Activated B cell treated with CpG ODN at 0.5 μM for 24 hours (primary cell): ENCODE data around the gene RDH12. TPM values are rescaled to one million over a fixed set of nuclear protein-coding genes. Genes with fewer than 3 reads are reported as not detected.

Source experiments
- ATAC-seq: fragments of 200-7000 bp; cut with Tn5 transposase; one replicate; pipeline ENCODE4 v1.10.0; 2021; ENCODE audit warnings: low read depth, mild to moderate bottlenecking, moderate library complexity
- CTCF ChIA-PET: fragments of 350-600 bp; sonication (Branson Sonifier 250); formaldehyde crosslinking; loops from one replicate; lab custom pipeline; 2021; ENCODE audit warnings: antibody characterized with exemption; lab: Charles Lee
- POLR2A ChIA-PET: fragments of 350-600 bp; sonication (Branson Sonifier 250); formaldehyde crosslinking; loops from one replicate; lab custom pipeline; 2021; ENCODE audit warnings: antibody characterized with exemption; lab: Charles Lee
- DNase-seq: peaks from one replicate; pipeline ENCODE4 v3.0.0; 2022
- H3K27ac Mint-ChIP-seq: one replicate; pipeline ENCODE4 v1.8.0; 2020; ENCODE audit warnings: mixed read lengths
- H3K27me3 Mint-ChIP-seq: one replicate; pipeline ENCODE4 v1.8.0; 2021; ENCODE audit warnings: mixed read lengths
- H3K36me3 Mint-ChIP-seq: one replicate; pipeline ENCODE4 v1.8.0; 2021; ENCODE audit warnings: low read depth, mixed read lengths
- H3K4me1 Mint-ChIP-seq: one replicate; pipeline ENCODE4 v1.8.0; 2021; ENCODE audit warnings: mixed read lengths
- H3K4me3 Mint-ChIP-seq: one replicate; pipeline ENCODE4 v1.8.0; 2020; ENCODE audit warnings: mild to moderate bottlenecking, mixed read lengths
- H3K9me3 Mint-ChIP-seq: one replicate; pipeline ENCODE4 v1.8.0; 2020; ENCODE audit warnings: mixed read lengths
- intact Hi-C: fragments of 100-400 bp; cut with micrococcal nuclease; formaldehyde crosslinking; loops from one replicate; pipeline ENCODE4 v1.15.1; 2024
- total RNA-seq: library from RNA; stranded (reverse); gene quantifications from 2 replicates; pipeline ENCODE4 v1.2.3, GENCODE V29; 2022
- TF ChIP-seq, protein P1 (sequence below): fragments of 200-600 bp; IDR thresholded peaks from one replicate; pipeline ENCODE4 v1.8.0; 2022; ENCODE audit warnings: antibody characterized with exemption, mild to moderate bottlenecking

Gene RDH12
- total RNA-seq, 1 donor from 2014 or later, result not detected

DNA sequence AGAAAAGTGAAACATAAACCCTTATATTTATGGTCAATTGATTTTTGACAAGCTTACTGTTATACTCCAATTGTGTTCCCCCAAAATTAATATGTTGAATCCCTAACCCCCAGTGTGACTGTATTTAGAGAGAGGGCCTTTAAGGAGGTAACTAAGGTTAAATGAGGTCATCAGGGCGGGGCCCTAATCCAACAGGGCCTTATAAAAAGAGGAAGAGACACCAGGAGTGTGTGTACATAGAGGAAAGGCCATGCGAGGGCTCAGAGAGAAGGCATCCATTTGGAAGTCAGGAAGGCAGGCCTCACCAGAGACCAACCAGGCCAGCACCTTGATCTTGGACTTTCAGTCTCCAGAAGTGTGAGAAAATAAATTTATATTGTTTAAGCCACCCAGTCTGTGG is 20.7 kb upstream of the RDH12 start:
- Mint-ChIP-seq H3K4me1 (peaks cover 9% of the 10 kb centered on the region), H3K4me3 (no peak overlapping the region), H3K9me3 (no peaks in the 10 kb centered on the region), H3K27ac (no peak overlapping the region), H3K36me3 (peaks cover 68% of the 10 kb centered on the region), H3K27me3 (no peaks in the 10 kb centered on the region)
- CTCF ChIA-PET, result no interaction called here
- TF ChIP-seq, protein P1, sequence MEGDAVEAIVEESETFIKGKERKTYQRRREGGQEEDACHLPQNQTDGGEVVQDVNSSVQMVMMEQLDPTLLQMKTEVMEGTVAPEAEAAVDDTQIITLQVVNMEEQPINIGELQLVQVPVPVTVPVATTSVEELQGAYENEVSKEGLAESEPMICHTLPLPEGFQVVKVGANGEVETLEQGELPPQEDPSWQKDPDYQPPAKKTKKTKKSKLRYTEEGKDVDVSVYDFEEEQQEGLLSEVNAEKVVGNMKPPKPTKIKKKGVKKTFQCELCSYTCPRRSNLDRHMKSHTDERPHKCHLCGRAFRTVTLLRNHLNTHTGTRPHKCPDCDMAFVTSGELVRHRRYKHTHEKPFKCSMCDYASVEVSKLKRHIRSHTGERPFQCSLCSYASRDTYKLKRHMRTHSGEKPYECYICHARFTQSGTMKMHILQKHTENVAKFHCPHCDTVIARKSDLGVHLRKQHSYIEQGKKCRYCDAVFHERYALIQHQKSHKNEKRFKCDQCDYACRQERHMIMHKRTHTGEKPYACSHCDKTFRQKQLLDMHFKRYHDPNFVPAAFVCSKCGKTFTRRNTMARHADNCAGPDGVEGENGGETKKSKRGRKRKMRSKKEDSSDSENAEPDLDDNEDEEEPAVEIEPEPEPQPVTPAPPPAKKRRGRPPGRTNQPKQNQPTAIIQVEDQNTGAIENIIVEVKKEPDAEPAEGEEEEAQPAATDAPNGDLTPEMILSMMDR, result no peak
- POLR2A ChIA-PET, result interaction anchor here (0.8 kb wide), 1 partner anchor 13 kb away, joined by 3 read pairs; no protein-coding TSS in a partner anchor
- DNase-seq (no peak), ATAC-seq (no peak)
- intact Hi-C loops, result no loop called here

DNA sequence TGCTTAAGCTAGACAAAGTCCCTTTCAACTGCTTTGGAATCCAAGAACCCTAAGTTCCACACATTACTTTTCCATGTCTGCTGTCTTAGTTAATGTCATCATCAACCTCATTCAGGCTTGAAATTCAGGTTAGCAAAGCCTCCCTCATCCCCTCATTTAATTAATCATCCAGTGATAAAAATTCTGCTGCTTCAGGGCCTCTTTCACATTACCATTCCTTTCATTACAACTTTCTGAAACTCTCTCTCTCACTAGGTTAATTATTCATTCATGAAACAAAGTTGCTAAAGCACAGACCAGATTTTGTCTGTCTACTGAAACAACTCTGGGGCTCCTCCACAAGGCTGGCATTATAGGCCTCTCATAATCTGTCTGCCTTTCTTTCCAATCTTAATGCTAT is 17.8 kb upstream of the RDH12 start:
- Mint-ChIP-seq H3K27me3 (no peaks in the 10 kb centered on the region), H3K36me3 (peaks cover 78% of the 10 kb centered on the region), H3K4me1 (peaks cover 9% of the 10 kb centered on the region), H3K9me3 (no peaks in the 10 kb centered on the region), H3K4me3 (no peak overlapping the region), H3K27ac (no peak overlapping the region)
- POLR2A ChIA-PET, result no interaction called here
- ATAC-seq (no peak), DNase-seq (no peak)
- CTCF ChIA-PET, result no interaction called here
- intact Hi-C loops, result no loop called here
- TF ChIP-seq, protein P1, result no peak

- peaks cover 73% of the 10 kb centered on the region for H3K36me3 Mint-ChIP-seq
- intact Hi-C loops, result no loop called here
Measured at GRCh38 chr14:67690011-67690410, 11.7 kb upstream of the RDH12 start.

GRCh38 chr14:67694791-67695393 is 6.8 kb upstream of the RDH12 start:
- ChIA-PET CTCF (interaction anchor here (0.9 to 1.3 kb wide), 2 partner anchors 9 to 28 kb away, joined by 3 to 10 read pairs; no protein-coding TSS in a partner anchor), POLR2A (interaction anchor here (1.0 to 2.5 kb wide), 5 partner anchors 18 to 1703 kb away, joined by 3 to 21 read pairs (median 5); partner anchors contain the start of genes ATP6V1D, EIF2S1, ERH and PIGH)
- TF ChIP-seq, protein P1, result no peak
- DNase-seq, result peak; percentile 41
- peaks cover 29% of the 10 kb centered on the region for H3K36me3 Mint-ChIP-seq
- no peaks in the 10 kb centered on the region for H3K27me3 Mint-ChIP-seq
- H3K4me3 Mint-ChIP-seq, result peak overlapping the region; percentile 89
- intact Hi-C loops, result loop anchor here (1.0 kb wide), 7 partner anchors 21 to 1188 kb away; partner anchors contain the start of genes ARG2, EIF2S1, PIGH and TMEM229B
- ATAC-seq, result peak; percentile 77
- peak overlapping the region; percentile 88 for H3K27ac Mint-ChIP-seq
- no peaks in the 10 kb centered on the region for H3K9me3 Mint-ChIP-seq
- peaks cover 13% of the 10 kb centered on the region for H3K4me1 Mint-ChIP-seq

More at GRCh38 chr14:67690011-67690410, 11.7 kb upstream of the RDH12 start:
- TF ChIP-seq, protein P1, result no peak
- Mint-ChIP-seq H3K27me3 (no peaks in the 10 kb centered on the region), H3K9me3 (no peaks in the 10 kb centered on the region), H3K27ac (no peak overlapping the region), H3K4me3 (no peak overlapping the region), H3K4me1 (peaks cover 9% of the 10 kb centered on the region)
- ATAC-seq, result no peak
- POLR2A ChIA-PET, result no interaction called here
- CTCF ChIA-PET, result no interaction called here
- DNase-seq, result no peak

DNA sequence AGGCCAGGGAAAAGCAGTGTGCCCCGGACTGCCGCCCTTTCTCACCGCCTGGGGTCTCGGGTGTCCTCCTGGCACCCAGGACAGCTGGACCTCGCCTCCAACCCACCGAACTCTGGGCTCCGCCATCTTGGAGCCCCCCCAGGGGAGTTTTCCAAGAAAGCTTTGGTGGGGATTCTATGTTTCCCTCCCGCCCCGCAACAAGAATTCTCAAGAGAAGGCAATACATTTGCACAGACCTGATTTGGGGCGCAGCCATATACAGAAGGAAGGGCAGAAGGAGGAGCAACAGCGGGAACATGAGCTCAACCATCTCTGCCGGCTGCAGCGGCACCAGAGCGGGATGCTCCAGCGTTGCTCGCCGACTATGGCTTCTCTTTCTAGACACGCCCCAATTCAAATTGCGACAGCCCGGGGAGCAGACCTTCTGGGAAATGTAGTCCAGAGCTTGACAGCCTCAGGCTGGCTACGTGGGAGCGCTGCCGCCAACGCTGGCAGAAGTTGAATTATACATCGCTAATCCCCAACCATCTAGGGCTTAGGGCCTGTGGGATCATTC is 6.2 kb upstream of the RDH12 start, which contains the start of gene RDH11:
RDH11 (minus strand) TSS at position 371 of the 556 bp plus-strand sequence; CDS start at position 310, 61 bp downstream.
- no peaks in the 10 kb centered on the region for H3K9me3 Mint-ChIP-seq
- peak within 1 kb of the TSS; percentile 89 for H3K4me3 Mint-ChIP-seq
- H3K36me3 Mint-ChIP-seq, result peaks cover 23% of the 10 kb centered on the region
- ATAC-seq (peak; percentile 94), DNase-seq (peak; percentile 59)
- ChIA-PET POLR2A (interaction anchor here (0.5 to 2.5 kb wide), 8 partner anchors 19 to 1702 kb away, joined by 3 to 21 read pairs (median 6); partner anchors contain the start of genes ATP6V1D, EIF2S1, ERH and PIGH), CTCF (interaction anchor here (0.9 to 1.3 kb wide), 2 partner anchors 9 to 28 kb away, joined by 3 to 10 read pairs; no protein-coding TSS in a partner anchor)
- no peaks in the 10 kb centered on the region for H3K27me3 Mint-ChIP-seq
- intact Hi-C loops, result loop anchor here (1.0 kb wide), 7 partner anchors 21 to 1188 kb away; partner anchors contain the start of genes ARG2, EIF2S1, PIGH and TMEM229B
- H3K4me1 Mint-ChIP-seq, result peaks cover 13% of the 10 kb centered on the region
- H3K27ac Mint-ChIP-seq, result peak within 1 kb of the TSS; percentile 88
- TF ChIP-seq, protein P1, result no peak
